HG03575 (cell line): ENCODE results near the gene RAD51B.

ENCODE experiments used
- ATAC-seq: cut with Tn5 transposase; IDR thresholded peaks from one replicate; pipeline ENCODE4 v1.9.1; 2021; ENCODE audit not compliant: unreplicated experiment, insufficient number of reproducible peaks, low FRiP score; ENCODE audit errors: extremely low read depth

The RAD51B gene

DNA sequence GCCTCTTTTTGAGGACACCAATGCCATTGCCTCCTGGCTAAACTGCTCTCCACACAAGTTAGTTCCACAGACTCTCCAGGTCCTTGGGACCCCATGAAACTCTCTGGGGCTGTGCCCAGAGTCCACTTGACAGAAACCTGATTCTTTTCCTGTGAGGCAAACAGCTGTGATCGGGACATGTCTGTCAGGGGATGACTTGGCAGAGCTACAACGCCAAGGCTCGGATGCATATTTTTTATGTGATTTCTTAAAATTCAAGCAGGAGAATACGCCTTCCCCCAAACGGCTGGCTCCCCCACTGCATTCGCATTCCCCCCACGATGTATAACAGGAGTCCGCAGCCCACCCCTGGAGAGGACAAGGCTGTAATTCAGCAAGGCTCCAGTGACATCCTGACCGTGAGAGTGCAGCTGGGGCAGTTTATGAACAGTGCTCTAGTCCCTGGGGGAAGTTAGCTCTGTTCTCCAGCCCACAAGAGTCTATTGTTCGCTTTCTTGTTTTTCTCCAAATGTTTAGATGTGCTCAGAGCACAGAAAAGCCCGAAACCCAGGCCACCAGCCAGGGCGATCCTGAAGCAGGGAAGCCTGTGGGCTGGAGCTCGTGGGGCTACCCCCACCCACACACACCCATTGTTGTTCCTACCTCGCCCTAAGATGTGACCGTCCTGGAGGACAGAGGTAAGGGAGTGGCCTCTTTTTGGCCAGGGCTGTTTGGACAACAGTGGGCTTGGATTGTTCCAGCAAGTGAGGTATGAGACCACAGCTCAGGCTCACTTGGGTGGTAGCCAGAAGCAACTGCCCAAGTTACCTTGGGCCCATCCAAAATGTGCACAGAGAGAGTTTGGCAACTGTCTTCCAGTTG lies 813.8 kb downstream of the RAD51B start:
- ATAC-seq: no peak

DNA sequence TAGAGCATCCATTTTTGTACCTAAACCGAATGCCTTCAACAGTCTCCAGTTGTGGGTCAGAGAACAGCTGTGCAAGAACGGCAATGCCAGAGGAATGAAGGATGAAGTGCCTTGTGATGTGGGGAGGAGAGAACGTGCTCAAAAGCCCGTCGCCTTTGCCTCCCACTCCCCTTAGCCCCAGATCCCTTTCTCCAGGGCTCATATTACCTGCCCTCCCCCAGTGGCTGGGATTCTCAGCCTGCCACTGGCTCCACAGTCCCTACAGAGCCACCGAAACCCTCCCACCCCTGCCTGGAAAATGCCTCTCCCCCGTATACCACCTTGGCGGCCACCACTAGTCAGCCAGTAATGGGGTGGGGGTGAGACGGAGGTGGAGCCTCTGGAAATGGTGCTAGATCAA lies 814.8 kb downstream of the RAD51B start:
- ATAC-seq: no peak

DNA sequence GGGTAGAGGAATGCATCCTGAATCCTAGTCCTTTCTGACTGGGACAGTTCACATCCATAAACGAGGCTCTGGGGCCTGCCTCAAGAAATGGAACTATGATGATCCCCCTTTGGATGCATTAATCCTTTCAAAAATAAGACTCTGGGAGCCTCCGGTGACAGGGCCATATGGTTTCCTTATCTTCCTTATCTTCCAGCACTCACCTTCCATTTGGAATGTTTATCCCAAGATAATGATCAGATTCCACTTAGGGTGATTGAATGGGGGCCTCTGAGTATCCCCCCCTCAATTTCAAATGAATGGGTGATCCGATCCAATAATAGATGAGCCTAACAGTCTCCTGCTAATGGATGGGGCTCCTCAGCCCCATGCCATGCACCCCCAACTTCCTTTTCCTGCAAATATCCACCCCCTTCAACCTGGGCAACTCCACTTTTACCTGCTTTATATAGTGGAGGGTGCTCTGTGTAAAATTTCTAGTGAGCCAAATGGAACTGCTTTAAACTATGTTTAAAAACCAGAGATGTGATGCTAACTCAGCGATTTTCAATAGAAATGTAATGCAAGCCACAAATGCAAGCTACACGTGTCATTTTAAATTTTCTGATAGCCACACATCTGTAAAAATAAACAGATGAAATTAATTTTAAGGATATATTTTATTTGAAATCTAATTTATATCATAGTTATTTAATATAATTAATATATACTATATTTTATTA lies 815.5 kb downstream of the RAD51B start:
- no peak for ATAC-seq

DNA sequence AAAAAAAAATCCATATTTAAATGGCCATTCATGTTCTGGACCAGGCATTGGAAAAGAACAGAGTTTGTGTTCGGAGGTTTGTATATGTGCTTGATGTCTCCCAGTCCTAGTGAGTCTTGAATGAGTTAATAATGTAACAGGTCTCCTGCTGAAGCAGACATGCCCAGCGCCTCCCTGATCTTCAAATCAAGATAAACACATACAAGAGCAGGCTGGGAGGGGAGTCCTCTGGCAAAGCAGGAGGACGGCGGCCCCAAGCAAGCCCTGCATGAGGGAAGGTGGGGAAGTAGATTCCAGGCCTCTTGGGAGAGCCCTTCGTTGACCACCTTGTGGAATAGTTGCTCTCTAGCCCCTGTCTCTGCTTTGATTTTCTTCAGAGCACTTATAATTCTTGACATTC lies 817.0 kb downstream of the RAD51B start:
- no peak for ATAC-seq

DNA sequence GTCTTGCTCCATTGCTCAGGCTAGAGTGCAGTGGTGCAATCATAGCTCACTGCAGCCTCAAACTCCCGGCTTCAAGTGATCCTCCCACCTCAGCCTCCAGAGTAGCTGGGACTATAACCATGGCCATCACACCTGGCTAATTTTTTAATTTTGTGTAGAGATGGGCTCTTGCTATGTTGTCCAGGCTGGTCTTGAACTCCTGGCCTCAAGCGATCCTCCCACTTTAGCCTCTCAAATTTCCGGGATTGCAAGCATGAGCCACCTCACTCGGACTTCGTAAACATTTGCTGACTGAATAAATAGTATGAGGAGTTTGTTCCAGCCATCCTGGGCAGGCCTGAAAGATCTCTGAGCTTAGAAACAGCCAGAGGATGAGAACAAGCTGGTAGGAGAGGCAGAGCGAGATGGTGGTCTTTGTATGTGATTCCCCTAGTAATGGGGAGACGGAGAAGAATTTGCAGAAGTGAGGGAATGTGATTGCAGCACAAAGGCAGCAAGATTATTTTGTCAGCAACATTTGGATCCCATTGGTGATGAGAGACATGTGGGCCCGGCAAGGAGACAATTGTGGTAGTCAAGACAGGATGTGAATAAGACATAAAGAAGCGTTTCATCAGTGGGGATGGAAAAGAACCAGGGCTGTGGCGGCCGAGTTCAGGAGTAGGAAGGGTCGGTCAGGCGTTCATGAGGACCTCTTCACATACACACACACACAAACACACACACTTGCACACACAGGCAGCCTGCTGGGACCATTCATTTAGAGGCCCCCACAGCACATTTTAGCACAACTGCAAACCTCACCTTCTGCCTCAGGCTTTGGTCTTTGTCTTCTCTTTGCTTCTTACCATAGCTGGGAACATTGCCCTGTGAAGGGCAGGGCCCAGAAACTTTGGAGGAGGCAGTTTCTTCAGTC lies 817.8 kb downstream of the RAD51B start:
- ATAC-seq: no peak

DNA sequence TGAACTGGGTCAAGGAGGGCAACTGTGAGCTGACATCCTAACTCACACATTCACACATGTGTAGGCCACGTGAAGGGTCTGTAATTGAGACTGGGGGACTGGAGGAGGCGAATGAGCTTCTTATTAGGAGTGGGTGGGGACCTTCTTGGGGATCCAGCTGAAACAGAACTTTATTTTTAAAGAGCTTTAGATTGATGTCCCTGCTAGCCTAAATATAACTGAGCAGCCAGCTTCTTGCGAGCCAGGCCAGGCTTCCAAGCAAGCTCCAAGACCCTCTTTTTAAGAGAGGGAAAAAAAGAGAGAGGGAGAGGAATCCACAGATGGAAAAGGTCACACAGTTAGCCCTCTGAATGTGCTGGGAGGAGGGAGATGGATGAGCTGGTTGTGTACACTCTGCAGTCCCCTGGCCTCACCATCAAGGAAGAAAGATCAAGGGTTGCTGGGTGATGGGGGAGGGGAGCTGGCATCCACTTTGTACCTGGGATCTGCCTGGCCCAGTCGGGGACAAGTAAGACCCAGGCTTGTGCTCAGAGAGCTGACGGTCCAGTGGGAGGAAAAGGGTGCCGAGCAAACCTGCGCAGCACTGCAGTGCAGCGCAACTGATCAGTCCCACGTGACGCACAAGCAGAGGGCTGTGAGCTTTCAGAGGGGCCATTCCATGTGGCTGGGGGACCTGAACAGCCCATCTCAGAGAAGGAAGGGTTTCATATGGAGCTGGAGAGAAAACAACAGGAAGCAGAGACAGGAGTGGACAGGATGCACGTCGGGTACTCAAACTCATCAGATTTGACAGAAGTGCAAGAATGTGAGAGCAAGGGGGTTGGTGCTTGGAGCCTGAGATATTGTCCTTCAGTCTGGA lies 818.8 kb downstream of the RAD51B start:
- ATAC-seq: no peak

DNA sequence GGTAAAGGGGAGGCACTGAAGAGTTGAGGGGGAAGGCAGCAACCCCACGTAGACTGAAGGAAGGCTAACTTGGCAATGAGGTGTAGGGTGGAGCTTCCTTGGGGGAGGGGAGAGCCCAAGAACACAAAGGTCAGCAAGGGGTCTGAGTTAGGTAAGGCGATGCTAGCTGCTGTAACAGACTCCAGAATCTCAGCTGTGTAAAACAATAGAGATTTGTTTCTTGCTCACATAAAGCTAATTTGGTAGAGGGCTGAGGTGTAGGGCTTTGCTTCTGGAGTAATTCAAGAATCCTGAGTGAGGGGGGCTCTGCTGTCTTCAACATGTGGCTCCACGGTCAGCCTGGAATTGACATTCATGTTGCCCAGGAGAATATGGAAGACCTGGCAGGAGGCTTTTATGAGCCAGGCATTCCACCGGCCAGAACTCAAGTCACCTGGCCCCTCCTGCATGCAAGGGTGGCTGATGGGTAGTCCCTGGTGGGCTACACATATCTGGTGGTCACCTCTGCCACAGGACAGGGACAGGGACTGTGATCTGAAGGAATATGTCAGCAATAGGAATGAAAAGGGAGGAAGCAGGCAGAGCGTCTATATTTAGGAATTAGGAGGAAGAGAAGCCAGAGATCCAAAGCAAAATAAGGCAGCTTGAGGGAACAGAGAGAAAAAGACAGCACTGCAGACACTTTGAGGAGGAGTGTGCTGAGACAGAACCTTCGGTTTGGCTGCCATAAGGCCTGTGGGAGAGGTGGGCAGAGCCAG lies 819.6 kb downstream of the RAD51B start:
- ATAC-seq: no peak

DNA sequence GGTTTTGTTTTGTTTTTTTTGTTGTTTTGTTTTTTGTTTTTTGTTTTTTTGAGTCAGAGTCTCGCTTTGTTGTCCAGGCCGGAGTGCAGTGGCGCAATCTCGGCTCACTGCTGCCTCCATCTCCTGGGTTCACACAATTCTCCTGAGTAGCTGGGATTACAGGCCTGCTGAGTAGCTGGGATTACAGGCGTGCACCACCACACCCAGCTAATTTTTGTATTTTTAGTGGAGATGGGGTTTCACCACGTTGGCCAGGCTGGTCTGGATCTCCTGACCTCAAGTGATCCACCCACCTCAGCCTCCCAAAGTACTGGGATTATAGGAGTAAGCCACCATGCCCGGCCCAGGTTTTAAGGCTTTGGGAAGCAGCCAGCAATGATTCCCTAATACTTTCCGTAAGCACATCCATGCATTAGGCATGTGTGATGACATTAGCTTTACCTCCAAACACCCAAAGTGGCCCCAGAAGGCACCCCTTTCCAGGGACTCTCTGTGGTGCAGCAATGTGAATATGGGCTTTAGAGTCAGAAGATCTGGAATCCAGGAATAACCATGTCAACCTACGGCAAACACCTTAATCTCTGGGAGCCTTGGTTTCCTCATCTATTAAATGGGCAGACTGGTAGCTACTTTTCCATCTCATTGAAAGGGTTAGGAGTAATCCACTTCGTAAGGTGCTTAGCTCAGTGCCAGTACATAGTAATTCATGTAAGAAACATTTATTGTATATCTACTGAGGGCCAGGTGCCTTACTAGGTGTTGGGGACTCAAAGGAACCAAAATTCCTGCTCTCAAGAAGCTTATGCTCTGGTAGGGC lies 820.4 kb downstream of the RAD51B start:
- no peak for ATAC-seq

DNA sequence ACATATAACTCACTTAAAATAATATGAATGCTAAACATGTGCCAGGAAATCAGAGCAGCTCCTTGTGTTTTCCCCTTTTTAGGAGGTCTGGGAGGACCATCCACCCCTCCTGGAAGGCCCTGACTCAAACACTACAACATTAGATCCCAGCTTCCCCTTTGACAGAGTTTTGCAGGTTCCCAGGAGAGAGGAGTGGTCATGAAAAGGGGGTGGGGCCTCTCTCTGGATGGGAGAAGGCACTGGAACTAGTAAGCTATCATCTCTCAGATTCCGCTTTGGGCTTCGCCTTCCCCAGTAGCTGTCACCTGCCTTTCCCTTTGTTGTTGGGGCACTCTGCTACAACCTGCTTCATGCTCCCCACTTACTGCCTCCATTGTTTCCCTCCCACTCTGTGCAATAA lies 824.1 kb downstream of the RAD51B start:
- ATAC-seq: no peak

DNA sequence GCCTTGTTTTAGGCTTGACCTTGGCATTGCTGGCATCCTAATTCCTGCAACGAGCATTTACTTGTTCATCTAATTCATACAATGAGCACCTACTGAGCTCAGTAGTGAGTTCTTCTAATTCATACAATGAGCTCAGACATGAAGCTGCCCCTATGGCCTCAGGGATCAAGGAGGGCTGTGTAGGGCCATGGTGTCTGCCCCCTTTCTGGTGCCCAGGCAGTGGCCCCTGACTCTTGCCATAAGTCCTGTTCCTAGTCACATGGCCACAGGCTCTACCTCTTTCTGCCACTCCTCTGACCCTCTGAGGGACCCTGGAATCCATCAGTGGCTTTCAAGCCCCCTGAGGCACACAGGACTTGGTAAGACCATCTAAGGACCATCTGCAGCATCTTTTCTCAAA lies 824.5 kb downstream of the RAD51B start:
- no peak for ATAC-seq

DNA sequence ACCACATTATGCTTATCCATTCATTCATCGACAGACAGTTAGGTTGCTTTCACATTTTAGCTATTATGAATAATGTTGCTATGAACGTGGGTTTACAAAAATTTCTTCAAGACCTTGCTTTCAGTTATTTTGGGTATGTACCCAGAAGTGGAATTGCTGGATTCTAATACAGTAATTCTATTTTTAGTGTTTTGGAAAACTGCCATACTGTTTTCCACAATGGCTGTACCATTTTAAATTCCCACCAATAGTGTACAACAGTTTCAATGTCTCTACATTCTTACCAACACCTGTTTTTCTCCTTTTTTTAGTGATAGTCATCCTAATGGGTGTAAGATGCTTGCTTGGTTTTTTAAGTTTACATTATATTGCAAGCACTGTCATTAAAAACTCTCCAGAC lies 825.8 kb downstream of the RAD51B start:
- no peak for ATAC-seq

DNA sequence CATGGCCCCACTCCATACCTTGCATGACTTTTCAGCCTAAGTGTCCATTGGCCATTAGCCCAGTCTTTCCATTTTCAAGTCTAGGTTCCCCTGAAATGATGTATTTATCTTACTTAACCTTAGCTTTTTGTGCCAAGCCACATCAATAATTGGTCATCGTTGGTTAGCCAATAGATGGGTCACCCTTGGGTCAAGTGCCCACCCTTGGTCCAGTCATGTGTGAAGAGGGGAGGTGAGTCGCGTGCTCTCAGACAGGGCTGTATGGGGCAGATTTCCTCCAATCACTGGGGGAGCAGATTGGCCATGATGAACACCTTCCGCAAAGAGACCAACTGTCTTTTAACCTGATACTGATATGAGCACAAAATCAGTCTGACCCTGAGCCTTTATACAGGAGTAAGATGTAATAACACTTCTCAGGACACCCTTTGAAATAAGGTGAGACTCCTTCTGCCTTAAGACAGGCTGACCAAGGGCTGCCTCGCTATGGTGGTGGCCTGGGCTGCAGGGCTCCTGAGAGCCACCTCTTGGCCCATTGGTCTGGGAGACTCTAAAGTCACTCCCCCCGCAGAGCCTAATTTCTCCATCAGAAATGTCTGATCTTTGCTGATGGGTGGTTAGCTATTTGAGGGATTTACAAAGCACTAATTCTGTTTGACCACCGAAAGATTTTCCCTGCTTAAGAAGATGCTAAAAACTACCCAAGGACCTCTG lies 830.1 kb downstream of the RAD51B start:
- ATAC-seq: no peak

DNA sequence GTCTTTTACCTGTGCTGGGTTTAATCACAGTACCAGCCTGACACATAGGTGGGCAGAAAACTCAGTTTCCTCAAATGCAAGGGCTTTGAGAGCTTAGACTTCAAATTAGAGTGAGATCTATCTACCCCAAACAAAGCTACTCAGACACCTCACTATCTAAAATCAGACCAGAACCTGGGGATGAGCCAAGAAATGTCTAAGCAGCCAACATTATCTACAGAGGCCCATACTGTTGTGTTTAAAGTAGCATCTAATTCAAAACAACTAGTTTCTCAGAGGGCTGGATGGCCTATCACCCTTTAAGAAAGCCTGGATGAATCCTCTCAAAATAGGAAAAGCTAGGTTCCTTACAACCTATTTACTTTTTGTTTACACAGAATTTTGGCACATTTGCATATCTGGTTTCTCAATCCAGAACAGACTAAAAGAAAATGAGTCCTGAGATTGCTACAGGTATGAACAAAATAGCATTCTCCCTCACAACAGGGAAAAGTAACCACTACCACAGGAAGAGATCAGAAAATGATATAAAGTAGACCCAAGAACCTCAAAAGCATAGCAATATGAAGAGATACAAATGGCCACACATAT lies 830.9 kb downstream of the RAD51B start:
- ATAC-seq: no peak

DNA sequence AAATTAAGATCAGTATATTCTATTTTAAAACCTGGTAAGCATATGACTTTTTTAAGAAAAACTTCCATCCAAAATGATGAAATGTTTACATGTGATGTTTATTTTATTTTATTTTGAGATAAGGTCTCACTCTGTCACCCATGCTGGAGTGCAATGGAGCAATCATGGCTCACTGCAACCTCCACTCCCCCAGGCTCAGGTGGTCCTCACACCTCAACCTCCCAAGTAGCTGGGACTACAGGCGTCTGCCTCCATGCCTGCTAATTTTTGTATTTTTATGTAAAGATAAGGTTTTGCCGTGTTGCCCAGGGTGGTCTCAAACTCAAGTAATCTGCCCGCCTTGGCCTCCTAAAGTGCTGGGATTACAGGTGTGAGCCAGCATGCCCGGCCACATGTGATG lies 831.5 kb downstream of the RAD51B start:
- no peak for ATAC-seq

DNA sequence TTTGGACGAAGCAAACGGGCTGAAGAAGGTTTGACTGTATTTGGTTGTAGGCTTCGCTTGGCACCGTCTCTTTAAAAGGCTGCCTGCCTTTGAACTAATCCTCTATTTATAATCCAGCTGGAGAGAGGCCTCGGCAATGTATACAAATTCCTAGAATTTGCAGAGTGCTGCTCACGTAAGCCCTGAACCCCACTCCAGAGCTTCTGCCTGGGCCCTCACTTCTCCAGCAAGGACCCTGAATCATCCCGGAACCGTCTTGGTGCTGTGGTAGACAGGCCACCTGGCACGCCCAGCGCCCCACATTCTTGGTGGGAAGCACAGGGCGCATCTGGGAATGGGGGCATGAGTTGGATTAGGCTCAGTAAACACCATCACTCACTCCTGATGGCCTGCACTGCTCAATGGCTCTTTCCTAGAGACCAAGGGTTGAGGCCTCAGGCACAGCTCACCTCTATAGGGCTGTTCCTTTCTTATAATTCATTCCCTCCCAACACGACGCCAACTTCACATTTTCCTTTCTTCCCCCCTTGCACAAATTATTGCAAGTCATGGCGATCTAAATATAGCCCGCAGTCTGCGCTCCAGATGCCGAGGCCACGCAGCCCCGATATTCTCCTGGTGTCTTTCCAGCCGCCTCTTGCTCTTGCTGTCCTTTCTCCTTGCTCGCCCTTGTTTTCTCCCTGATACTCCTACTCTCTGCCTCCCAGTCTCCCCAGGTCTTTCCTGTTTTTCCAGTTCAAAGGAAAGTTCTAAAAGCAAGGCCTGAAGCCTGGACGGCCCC lies 832.3 kb downstream of the RAD51B start:
- no peak for ATAC-seq

DNA sequence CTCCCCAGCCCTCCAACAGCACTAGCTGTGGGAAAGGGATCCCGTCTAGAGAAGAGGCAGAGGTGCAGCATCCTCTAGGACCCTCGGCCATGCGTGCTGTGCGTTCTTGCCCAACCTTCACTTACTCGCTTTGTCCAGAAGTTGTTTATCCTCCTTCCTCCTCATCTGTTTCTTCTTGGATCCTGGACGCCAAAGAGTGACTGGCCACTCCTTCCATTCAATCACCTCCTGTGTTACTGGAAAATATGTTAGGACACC lies 832.8 kb downstream of the RAD51B start:
- ATAC-seq: no peak
